VCaP (cell line): Measurements from ENCODE around the gene MAP2K6.

Source experiments
- H3K27ac ChIP-seq: fragments of 450-650 bp; 2 replicates; pipeline ENCODE4 v1.5.1; 2017
- CTCF ChIP-seq: fragments of 450-650 bp; conservative IDR thresholded peaks from 2 replicates; pipeline ENCODE4 v1.5.1; 2017; ENCODE audit warnings: mild to moderate bottlenecking, moderate library complexity

Gene MAP2K6

GRCh38 chr17:69471406-69471805 is 56.9 kb downstream of the MAP2K6 start:
- no peak for TF ChIP-seq CTCF
- no peak overlapping the region for H3K27ac ChIP-seq

- H3K27ac ChIP-seq = no peak overlapping the region
- no peak for TF ChIP-seq CTCF
Observed at GRCh38 chr17:69473841-69474831, 59.6 kb downstream of the MAP2K6 start.

- peak overlapping the region; percentile 77; the same call in 1 of the 2 replicates for H3K27ac ChIP-seq
- no peak for TF ChIP-seq CTCF
Observed at GRCh38 chr17:69477204-69477902, 62.9 kb downstream of the MAP2K6 start.

GRCh38 chr17:69477903-69478266 is 63.4 kb downstream of the MAP2K6 start:
- H3K27ac ChIP-seq = peak overlapping the region; percentile 77
- no peak for TF ChIP-seq CTCF

DNA sequence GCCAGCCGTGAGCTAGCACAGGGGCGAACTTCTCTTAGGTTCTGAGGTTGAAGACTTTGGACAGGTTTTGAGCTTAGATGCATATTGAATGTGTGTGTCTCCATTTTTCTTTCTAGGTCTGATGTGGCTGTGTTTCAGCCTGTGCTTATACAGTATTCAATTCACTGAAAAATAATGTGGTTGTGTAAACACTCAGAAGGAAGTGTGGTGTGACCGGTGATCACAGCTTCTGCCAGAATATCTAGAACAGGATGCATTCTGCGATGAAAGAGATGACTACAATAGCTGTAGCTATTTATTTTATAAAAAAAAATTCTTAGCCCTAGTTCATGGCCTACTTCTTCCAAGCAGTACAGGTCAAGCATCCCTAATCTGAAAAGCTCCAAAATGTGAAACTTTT is 64.4 kb downstream of the MAP2K6 start:
- H3K27ac ChIP-seq = peak overlapping the region; percentile 77
- no peak for TF ChIP-seq CTCF

GRCh38 chr17:69479756-69480155 is 65.3 kb downstream of the MAP2K6 start:
- peak overlapping the region; percentile 77 for H3K27ac ChIP-seq

DNA sequence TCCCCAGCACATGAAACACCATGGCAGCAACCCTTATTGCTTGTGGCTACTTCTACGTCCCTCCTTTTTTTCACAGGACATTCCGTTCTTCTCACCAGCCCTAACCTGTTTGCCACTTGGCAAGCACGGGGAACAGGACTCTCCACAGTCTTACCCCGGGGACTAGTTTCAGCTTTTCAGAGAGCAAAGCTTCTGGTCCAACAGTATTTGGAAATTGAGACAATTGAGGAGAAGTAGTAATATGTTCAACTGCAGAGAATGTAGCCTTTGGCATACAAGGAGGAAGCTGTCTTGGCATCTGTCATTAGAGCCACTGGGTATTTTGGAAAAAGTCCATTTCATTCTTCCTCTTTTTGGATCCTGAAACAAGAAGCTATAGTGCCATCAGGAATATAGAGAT is 65.7 kb downstream of the MAP2K6 start:
- TF ChIP-seq CTCF = no peak
- peak overlapping the region; percentile 77 for H3K27ac ChIP-seq
